Vagina (tissue), 2 donors: ENCODE data around the gene C13orf42. TPM values are rescaled to one million over a fixed set of nuclear protein-coding genes. Genes with fewer than 3 reads are reported as not detected.

Experiments
- DNase-seq, 2 donors: peaks; one replicate each; pipeline ENCODE4 v3.0.0-alpha.2; 2017; ENCODE audit errors: extremely low spot score in 2 of 2
- H3K27ac ChIP-seq: fragments of 200-600 bp; sonication (generic); one replicate; pipeline ENCODE4 v1.5.1; 2019
- H3K27me3 ChIP-seq: fragments of 200-600 bp; sonication (generic); one replicate; pipeline ENCODE4 v1.5.1; 2019
- H3K36me3 ChIP-seq, 2 donors: fragments of 200-600 bp; sonication (generic); one replicate each; pipeline ENCODE4 v1.5.1; 2017 to 2019
- H3K4me1 ChIP-seq: fragments of 200-600 bp; sonication (generic); one replicate; pipeline ENCODE4 v1.5.1; 2019
- H3K4me3 ChIP-seq, 2 donors: fragments of 200-600 bp; sonication (generic); 1 replicate in 1 of 2; 2 replicates in 1 of 2; pipeline ENCODE4 v1.5.1; 2016 to 2019
- H3K9me3 ChIP-seq: fragments of 200-600 bp; sonication (generic); one replicate; pipeline ENCODE4 v1.5.1; 2019
- CTCF ChIP-seq, 3 experiments: fragments of 450-650 bp in 2 of 3; fragments of 200-600 bp in 1 of 3; sonication (generic) in 1 of 3; IDR thresholded peaks; one replicate each; pipeline ENCODE4 v1.5.1; 2017 to 2019; ENCODE audit warnings: antibody characterized with exemption in 3 of 3, mild to moderate bottlenecking in 2 of 3, moderate library complexity in 2 of 3
- POLR2A ChIP-seq, 2 donors: fragments of 450-650 bp; IDR thresholded peaks; one replicate each; pipeline ENCODE4 v1.6.1; 2017; ENCODE audit warnings: antibody characterized with exemption in 2 of 2, mild to moderate bottlenecking in 2 of 2, moderate library complexity in 2 of 2
- POLR2AphosphoS5 ChIP-seq, 2 donors: sonication (generic); formaldehyde crosslinking; IDR thresholded peaks; one replicate each; pipeline ENCODE4 v1.9.0; 2017; ENCODE audit warnings: antibody characterized with exemption in 2 of 2, mild to moderate bottlenecking in 2 of 2, low read depth in 1 of 2; ENCODE audit not compliant: insufficient read depth in 1 of 2
- intact Hi-C: fragments of 100-400 bp; cut with DNase I; formaldehyde crosslinking; loops from one replicate; pipeline ENCODE4 v1.15.1; 2023
- total RNA-seq: library from RNA; depleted of rRNA; stranded (reverse); fragments of >200 nt; gene quantifications from one replicate; pipeline ENCODE4 v1.2.3, GENCODE V29; 2016

The C13orf42 gene
- total RNA-seq, 1 donor from 2014 or later = not detected

- no peak overlapping the region for H3K27ac ChIP-seq
- intact Hi-C loops = no loop called here
- TF ChIP-seq CTCF (IDR thresholded peaks at IDR 0.05) = no peak
- no peak for TF ChIP-seq POLR2A (IDR thresholded peaks at IDR 0.05)
- TF ChIP-seq POLR2AphosphoS5 (IDR thresholded peaks at IDR 0.05; ENCODE audit: insufficient read depth in 1 of 2, low read depth in 1 of 2) = no peak
Measured at GRCh38 chr13:51057001-51057400, 54.1 kb downstream of the C13orf42 start.

GRCh38 chr13:51052581-51052980 is 58.5 kb downstream of the C13orf42 start:
- intact Hi-C loops = no loop called here
- no peaks in the 10 kb centered on the region for H3K4me1 ChIP-seq
- no peak for DNase-seq
- no peaks in the 10 kb centered on the region for H3K27me3 ChIP-seq
- no peak for TF ChIP-seq POLR2A (IDR thresholded peaks at IDR 0.05)
- TF ChIP-seq POLR2AphosphoS5 (IDR thresholded peaks at IDR 0.05; ENCODE audit: insufficient read depth in 1 of 2, low read depth in 1 of 2) = no peak
- no peak for TF ChIP-seq CTCF (IDR thresholded peaks at IDR 0.05)
- H3K36me3 ChIP-seq = no peaks in the 10 kb centered on the region
- H3K4me3 ChIP-seq = no peak overlapping the region
- no peak overlapping the region for H3K27ac ChIP-seq
- H3K9me3 ChIP-seq = no peaks in the 10 kb centered on the region

More at GRCh38 chr13:51057001-51057400, 54.1 kb downstream of the C13orf42 start:
- H3K4me3 ChIP-seq = no peak overlapping the region
- H3K27me3 ChIP-seq = no peaks in the 10 kb centered on the region
- DNase-seq = peak in 1 of 2 donors; percentile 37
- no peaks in the 10 kb centered on the region for H3K36me3 ChIP-seq
- H3K9me3 ChIP-seq = no peaks in the 10 kb centered on the region
- H3K4me1 ChIP-seq = no peaks in the 10 kb centered on the region

- intact Hi-C loops = no loop called here
- H3K4me3 ChIP-seq = no peak overlapping the region
- H3K9me3 ChIP-seq = no peaks in the 10 kb centered on the region
Measured at GRCh38 chr13:51050021-51050830, 60.8 kb downstream of the C13orf42 start.

GRCh38 chr13:51048616-51049015 is 62.5 kb downstream of the C13orf42 start:
- intact Hi-C loops = no loop called here
- Histone ChIP-seq H3K36me3 (no peaks in the 10 kb centered on the region), H3K27me3 (no peaks in the 10 kb centered on the region), H3K27ac (no peak overlapping the region), H3K4me1 (no peaks in the 10 kb centered on the region), H3K9me3 (no peaks in the 10 kb centered on the region), H3K4me3 (no peak overlapping the region)
- no peak for TF ChIP-seq POLR2AphosphoS5 (IDR thresholded peaks at IDR 0.05; ENCODE audit: insufficient read depth in 1 of 2, low read depth in 1 of 2)
- DNase-seq = no peak

More at GRCh38 chr13:51050021-51050830, 60.8 kb downstream of the C13orf42 start:
- H3K4me1 ChIP-seq = no peaks in the 10 kb centered on the region
- H3K27ac ChIP-seq = no peak overlapping the region
- no peaks in the 10 kb centered on the region for H3K36me3 ChIP-seq
- H3K27me3 ChIP-seq = no peaks in the 10 kb centered on the region
- TF ChIP-seq POLR2A (IDR thresholded peaks at IDR 0.05) (no peak), CTCF (IDR thresholded peaks at IDR 0.05) (no peak), POLR2AphosphoS5 (IDR thresholded peaks at IDR 0.05; ENCODE audit: insufficient read depth in 1 of 2, low read depth in 1 of 2) (no peak)
- no peak for DNase-seq

GRCh38 chr13:51048166-51048461 is 63.0 kb downstream of the C13orf42 start:
- H3K27me3 ChIP-seq = no peaks in the 10 kb centered on the region
- H3K4me1 ChIP-seq = no peaks in the 10 kb centered on the region
- TF ChIP-seq POLR2A (IDR thresholded peaks at IDR 0.05) = no peak
- no peak for TF ChIP-seq CTCF (IDR thresholded peaks at IDR 0.05)
- TF ChIP-seq POLR2AphosphoS5 (IDR thresholded peaks at IDR 0.05; ENCODE audit: insufficient read depth in 1 of 2, low read depth in 1 of 2) = no peak
- no peaks in the 10 kb centered on the region for H3K9me3 ChIP-seq
- intact Hi-C loops = no loop called here
- H3K36me3 ChIP-seq = no peaks in the 10 kb centered on the region
- H3K27ac ChIP-seq = no peak overlapping the region
- no peak for DNase-seq
- no peak overlapping the region for H3K4me3 ChIP-seq
